ENCODE results near the gene ATP1B1.

Gene ATP1B1

DNA sequence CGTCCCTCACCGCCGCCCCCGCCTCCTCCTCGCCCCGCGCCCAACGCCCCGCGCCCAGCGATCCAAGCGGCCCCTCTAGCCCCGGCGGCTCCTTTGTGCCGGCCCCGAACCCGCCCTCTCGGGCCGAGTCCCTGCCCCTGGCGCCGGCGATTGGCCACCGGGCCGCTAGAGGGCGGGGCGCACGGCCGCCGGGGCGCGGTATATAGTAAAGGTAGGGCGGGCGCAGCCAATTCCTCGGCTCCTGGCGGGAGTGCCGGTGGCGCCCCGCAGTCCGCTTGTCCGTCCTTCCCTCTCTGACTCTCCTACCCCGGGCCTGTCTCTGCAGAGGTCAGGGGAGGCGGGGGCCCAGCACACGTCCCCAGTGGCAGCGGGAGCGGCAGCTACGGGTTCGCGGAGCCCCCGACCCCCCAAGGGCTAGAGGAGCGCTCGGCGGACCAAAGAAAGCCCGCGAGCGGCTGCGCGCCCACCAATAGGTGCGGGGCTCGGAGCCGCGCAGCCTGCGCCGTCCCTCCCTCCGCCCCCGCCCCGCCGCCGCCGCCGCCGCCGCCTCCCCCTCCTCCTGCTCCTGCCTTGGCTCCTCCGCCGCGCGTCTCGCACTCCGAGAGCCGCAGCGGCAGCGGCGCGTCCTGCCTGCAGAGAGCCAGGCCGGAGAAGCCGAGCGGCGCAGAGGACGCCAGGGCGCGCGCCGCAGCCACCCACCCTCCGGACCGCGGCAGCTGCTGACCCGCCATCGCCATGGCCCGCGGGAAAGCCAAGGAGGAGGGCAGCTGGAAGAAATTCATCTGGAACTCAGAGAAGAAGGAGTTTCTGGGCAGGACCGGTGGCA lies at the start of gene ATP1B1:
Gene ATP1B1 (plus strand): TSS at position 596 of the 826 bp plus-strand sequence. CDS start 140 bp downstream, at position 736.
- peaks cover 55% of the 10 kb centered on the region for H3K4me1 ChIP-seq (ENCODE audit: control insufficient read depth, insufficient read depth, low read length)

DNA sequence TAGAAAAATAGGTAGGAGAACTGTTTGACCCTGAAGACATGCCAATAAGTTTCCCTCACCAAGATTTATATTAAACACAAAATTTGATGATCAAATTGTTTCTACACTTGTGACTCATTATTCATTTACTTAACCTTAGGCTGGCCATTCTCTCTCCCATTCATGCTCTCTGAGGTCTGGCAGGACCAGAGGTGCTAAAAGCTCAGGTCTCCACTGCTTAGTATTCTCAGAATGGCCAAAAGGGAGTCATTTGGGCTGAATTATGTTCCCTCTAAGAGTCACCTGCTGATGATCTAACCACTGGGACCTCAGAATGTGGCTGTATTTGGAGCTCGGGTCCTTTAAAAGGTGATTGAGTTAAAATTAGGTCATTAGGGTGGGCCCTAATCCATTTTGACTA lies 47.1 kb upstream of the ATP1B1 start:
- no peaks in the 10 kb centered on the region for H3K36me3 ChIP-seq (ENCODE audit: control insufficient read depth, insufficient read depth, low read length)
- H3K27me3 ChIP-seq (ENCODE audit: control insufficient read depth, insufficient read depth, low read length): no peaks in the 10 kb centered on the region
- peaks cover 3% of the 10 kb centered on the region; the same call in 1 of the 2 replicates for H3K9me3 ChIP-seq (ENCODE audit: control insufficient read depth, insufficient read depth, low read length)
- no peak overlapping the region for H3K4me3 ChIP-seq (ENCODE audit: low read depth, low read length)
- H3K27ac ChIP-seq (ENCODE audit: low read depth, low read length): no peak overlapping the region
- no peak overlapping the region for H3K9ac ChIP-seq (ENCODE audit: low read depth, low read length)
- peaks cover 6% of the 10 kb centered on the region; the same call in 1 of the 2 replicates for H3K4me1 ChIP-seq (ENCODE audit: control insufficient read depth, insufficient read depth, low read length)

More for the DNA sequence above, at the start of gene ATP1B1:
- Histone ChIP-seq H3K27me3 (ENCODE audit: control insufficient read depth, insufficient read depth, low read length) (peaks cover 15% of the 10 kb centered on the region; the same call in 1 of the 2 replicates), H3K9me3 (ENCODE audit: control insufficient read depth, insufficient read depth, low read length) (no peaks in the 10 kb centered on the region), H3K9ac (ENCODE audit: low read depth, low read length) (peak within 1 kb of the TSS; percentile 86), H3K4me3 (ENCODE audit: low read depth, low read length) (peak within 1 kb of the TSS; percentile 93), H3K27ac (ENCODE audit: low read depth, low read length) (peak within 1 kb of the TSS; percentile 92), H3K36me3 (ENCODE audit: control insufficient read depth, insufficient read depth, low read length) (peaks cover under 1% of the 10 kb centered on the region; the same call in 1 of the 2 replicates)

DNA sequence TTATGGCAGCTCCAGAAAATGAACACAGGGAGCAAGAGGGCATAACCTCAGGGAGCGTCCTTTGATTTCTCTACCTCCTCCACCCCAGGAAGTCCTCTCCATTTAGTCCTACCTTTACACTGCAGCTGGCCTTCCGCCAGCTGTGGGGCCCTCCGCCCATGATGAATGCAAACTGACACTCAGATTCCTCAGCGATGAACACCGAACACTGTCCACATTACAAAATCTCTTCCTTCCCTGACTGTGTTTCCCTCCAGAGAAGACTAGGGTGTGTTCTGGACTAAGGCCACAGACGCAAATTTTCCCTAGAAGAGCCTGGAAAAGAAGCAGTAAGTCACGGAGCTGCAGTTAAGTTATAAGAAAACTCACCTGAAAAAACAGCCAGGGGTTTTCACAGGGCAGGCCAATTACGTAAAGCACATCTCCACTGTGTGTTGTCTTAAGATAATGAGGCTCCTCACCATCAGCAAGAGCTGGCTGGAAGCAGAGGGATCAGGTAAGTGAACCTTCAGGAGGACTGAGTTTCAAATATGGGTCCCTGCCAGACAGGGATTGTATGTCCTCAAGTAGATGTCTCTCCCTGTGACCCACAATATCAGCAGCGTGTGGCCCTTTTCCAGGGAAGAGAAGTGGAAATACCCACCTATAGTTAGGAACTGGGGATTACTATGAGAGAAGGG lies 46.3 kb upstream of the ATP1B1 start:
- Histone ChIP-seq H3K4me1 (ENCODE audit: control insufficient read depth, insufficient read depth, low read length) (peaks cover 6% of the 10 kb centered on the region; the same call in 1 of the 2 replicates), H3K9me3 (ENCODE audit: control insufficient read depth, insufficient read depth, low read length) (peaks cover 3% of the 10 kb centered on the region; the same call in 1 of the 2 replicates), H3K27me3 (ENCODE audit: control insufficient read depth, insufficient read depth, low read length) (no peaks in the 10 kb centered on the region), H3K4me3 (ENCODE audit: low read depth, low read length) (no peak overlapping the region), H3K9ac (ENCODE audit: low read depth, low read length) (no peak overlapping the region), H3K36me3 (ENCODE audit: control insufficient read depth, insufficient read depth, low read length) (no peaks in the 10 kb centered on the region), H3K27ac (ENCODE audit: low read depth, low read length) (no peak overlapping the region)

DNA sequence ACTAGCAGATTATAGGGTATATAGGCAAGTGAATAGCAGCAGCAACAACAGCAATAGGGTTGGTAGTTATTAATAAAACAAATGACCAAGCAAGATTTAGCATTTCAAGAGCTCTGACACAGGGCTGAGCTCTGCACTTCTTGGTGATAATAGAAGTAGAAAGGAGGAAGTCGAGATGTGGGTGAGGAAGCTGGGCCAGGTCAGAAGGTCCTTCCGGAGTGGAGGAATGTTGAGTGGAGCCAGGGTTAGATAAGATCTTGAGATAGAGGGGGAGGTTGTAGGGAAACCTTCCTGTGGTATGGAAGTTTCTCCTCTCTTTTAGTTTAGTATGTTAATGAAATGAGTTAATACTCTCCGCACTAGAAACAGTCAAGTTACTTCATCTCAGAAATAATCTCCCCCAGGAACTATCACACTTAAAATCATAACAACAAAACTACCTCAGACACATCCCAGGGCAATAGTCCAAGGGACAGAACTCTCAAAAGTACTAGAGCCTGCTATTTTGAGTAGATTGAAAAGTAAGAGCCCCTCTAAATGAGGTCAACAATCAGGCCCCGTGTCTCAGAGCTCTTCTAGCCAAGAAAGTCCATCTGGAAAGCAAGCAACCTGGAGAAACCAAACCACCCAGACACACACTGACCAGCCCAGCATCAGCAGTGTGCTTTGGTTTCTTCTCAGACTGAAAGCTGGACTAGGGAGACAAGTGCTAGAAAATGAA lies 45.4 kb upstream of the ATP1B1 start:
- H3K27me3 ChIP-seq (ENCODE audit: control insufficient read depth, insufficient read depth, low read length): no peaks in the 10 kb centered on the region
- peaks cover 6% of the 10 kb centered on the region; the same call in 1 of the 2 replicates for H3K4me1 ChIP-seq (ENCODE audit: control insufficient read depth, insufficient read depth, low read length)
- peaks cover 3% of the 10 kb centered on the region; the same call in 1 of the 2 replicates for H3K9me3 ChIP-seq (ENCODE audit: control insufficient read depth, insufficient read depth, low read length)
- no peaks in the 10 kb centered on the region for H3K36me3 ChIP-seq (ENCODE audit: control insufficient read depth, insufficient read depth, low read length)
- H3K9ac ChIP-seq (ENCODE audit: low read depth, low read length): no peak overlapping the region
- no peak overlapping the region for H3K4me3 ChIP-seq (ENCODE audit: low read depth, low read length)
- no peak overlapping the region for H3K27ac ChIP-seq (ENCODE audit: low read depth, low read length)

DNA sequence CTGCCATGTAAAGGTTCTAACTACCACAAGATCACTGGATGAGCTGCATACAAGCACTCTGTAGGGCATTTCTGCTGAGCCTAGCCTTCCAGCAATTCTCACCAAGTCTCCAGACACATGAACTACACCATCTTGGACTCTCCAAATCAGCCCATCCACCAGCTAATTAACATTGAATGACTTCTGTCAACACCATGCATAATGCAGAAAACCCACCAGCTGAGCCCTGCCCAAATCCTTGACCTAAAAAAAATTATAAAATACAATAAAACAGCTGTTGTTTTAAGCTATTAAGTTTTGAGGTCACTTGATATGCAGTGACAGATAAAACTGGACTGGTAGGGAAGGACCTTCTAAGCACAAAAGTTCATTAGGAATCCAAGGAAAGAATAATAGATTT lies 44.3 kb upstream of the ATP1B1 start:
- Histone ChIP-seq H3K4me1 (ENCODE audit: control insufficient read depth, insufficient read depth, low read length) (no peaks in the 10 kb centered on the region), H3K9me3 (ENCODE audit: control insufficient read depth, insufficient read depth, low read length) (peaks cover 3% of the 10 kb centered on the region; the same call in 1 of the 2 replicates), H3K9ac (ENCODE audit: low read depth, low read length) (no peak overlapping the region), H3K4me3 (ENCODE audit: low read depth, low read length) (no peak overlapping the region), H3K36me3 (ENCODE audit: control insufficient read depth, insufficient read depth, low read length) (no peaks in the 10 kb centered on the region), H3K27ac (ENCODE audit: low read depth, low read length) (no peak overlapping the region), H3K27me3 (ENCODE audit: control insufficient read depth, insufficient read depth, low read length) (no peaks in the 10 kb centered on the region)

DNA sequence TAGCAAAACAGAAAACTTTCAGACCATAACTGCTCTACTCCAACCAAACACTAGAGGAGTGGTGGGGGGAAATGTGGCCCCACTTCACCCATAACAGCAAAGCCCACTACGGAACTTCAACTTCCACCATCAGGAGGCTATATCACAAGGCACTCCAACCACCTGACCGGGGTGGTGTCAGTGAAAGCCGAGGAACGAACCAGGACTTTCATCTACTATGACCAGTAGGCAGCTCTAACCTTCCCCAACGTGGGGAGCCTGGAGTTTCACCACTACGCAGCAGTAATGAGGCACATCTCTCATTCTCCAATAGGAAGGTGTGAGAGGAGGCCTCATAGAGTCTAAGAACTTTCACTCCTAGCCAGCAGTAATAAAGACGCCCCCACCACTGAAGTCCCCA lies 42.4 kb upstream of the ATP1B1 start:
- Histone ChIP-seq H3K4me3 (ENCODE audit: low read depth, low read length) (no peak overlapping the region), H3K9me3 (ENCODE audit: control insufficient read depth, insufficient read depth, low read length) (peaks cover 3% of the 10 kb centered on the region; the same call in 1 of the 2 replicates), H3K27me3 (ENCODE audit: control insufficient read depth, insufficient read depth, low read length) (no peaks in the 10 kb centered on the region), H3K27ac (ENCODE audit: low read depth, low read length) (no peak overlapping the region), H3K4me1 (ENCODE audit: control insufficient read depth, insufficient read depth, low read length) (no peaks in the 10 kb centered on the region), H3K36me3 (ENCODE audit: control insufficient read depth, insufficient read depth, low read length) (no peaks in the 10 kb centered on the region), H3K9ac (ENCODE audit: low read depth, low read length) (no peak overlapping the region)

DNA sequence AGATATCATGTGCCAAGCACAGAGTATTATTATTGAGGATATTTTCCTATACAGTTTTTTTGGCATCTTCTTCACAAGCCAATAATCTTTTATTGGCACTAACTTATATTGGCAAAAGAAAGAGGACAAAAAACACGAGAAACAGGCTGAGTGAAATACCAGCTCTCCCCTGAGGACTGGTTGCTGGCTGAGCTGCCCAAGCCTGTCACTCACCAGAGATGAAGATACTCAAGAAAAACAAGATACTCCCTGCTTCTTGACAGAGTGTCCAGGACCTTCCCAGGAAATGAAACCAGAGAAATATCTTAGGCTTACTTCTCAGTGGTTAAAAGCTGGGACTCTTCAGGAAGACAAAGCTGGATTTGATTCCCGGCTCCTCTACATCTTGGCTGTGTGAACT lies 35.9 kb upstream of the ATP1B1 start:
- Histone ChIP-seq H3K27me3 (ENCODE audit: control insufficient read depth, insufficient read depth, low read length) (no peaks in the 10 kb centered on the region), H3K9me3 (ENCODE audit: control insufficient read depth, insufficient read depth, low read length) (no peaks in the 10 kb centered on the region; the same call in 1 of the 2 replicates), H3K4me3 (ENCODE audit: low read depth, low read length) (no peak overlapping the region), H3K27ac (ENCODE audit: low read depth, low read length) (no peak overlapping the region), H3K4me1 (ENCODE audit: control insufficient read depth, insufficient read depth, low read length) (no peaks in the 10 kb centered on the region), H3K36me3 (ENCODE audit: control insufficient read depth, insufficient read depth, low read length) (no peaks in the 10 kb centered on the region), H3K9ac (ENCODE audit: low read depth, low read length) (no peak overlapping the region)

DNA sequence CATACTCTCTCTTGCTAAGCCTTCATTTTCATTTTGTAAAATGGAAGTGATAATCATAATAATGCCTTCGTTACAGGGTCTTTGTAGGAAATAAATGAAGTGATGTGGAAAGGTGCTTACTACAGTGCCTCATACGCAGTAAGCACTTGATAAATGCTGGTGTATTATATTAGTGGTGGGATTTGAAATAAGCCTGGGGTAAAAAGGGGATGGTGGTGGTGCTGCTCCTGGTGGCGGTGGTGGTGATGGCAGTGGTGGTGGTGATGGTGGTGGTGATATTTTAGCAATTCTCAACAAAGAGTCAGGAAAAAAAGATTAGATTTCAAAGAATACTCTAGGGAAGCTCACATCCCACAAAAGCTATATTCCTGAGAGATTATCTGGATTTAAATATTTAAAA lies 35.5 kb upstream of the ATP1B1 start:
- H3K4me1 ChIP-seq (ENCODE audit: control insufficient read depth, insufficient read depth, low read length): no peaks in the 10 kb centered on the region
- H3K36me3 ChIP-seq (ENCODE audit: control insufficient read depth, insufficient read depth, low read length): no peaks in the 10 kb centered on the region
- no peak overlapping the region for H3K27ac ChIP-seq (ENCODE audit: low read depth, low read length)
- no peaks in the 10 kb centered on the region for H3K27me3 ChIP-seq (ENCODE audit: control insufficient read depth, insufficient read depth, low read length)
- no peak overlapping the region for H3K4me3 ChIP-seq (ENCODE audit: low read depth, low read length)
- no peaks in the 10 kb centered on the region; the same call in 1 of the 2 replicates for H3K9me3 ChIP-seq (ENCODE audit: control insufficient read depth, insufficient read depth, low read length)
- H3K9ac ChIP-seq (ENCODE audit: low read depth, low read length): no peak overlapping the region

DNA sequence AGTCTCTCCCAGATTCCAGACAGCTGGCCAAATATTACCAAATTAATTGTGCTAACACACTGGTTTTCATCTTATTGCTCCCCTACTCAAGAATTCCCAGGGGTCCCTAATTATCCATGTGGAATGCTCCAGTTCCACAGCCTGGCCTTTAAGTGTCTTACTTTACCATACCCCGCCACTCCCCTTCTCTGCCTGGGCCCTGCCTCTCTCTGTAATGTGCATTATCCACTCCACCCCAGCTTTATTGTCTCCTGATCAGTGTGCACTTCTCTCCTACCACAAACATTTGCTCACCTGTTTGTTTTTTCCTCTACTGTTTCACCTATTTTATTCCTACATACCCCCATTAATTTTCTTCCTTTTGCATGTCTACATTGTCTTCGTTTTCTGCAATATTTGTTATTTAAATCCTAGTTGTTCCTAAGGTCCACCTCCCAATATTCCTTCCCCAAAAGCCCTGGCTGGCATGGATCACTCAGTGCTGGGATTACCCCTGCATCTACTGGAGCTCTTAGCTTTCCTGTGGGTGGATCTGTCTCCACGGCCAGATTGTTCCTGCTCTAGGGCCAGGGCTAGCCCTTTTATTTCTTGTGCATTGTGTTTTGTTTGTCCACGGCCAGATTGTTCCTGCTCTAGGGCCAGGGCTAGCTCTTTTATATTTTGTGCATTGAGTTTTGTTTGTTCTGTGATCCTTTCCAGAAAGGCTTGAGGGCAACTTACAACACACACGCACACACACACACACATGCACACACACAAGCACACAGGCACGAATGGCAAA lies 33.4 kb upstream of the ATP1B1 start:
- Histone ChIP-seq H3K36me3 (ENCODE audit: control insufficient read depth, insufficient read depth, low read length) (no peaks in the 10 kb centered on the region), H3K4me1 (ENCODE audit: control insufficient read depth, insufficient read depth, low read length) (peaks cover 11% of the 10 kb centered on the region; the same call in 1 of the 2 replicates), H3K9ac (ENCODE audit: low read depth, low read length) (no peak overlapping the region), H3K4me3 (ENCODE audit: low read depth, low read length) (no peak overlapping the region), H3K9me3 (ENCODE audit: control insufficient read depth, insufficient read depth, low read length) (no peaks in the 10 kb centered on the region), H3K27ac (ENCODE audit: low read depth, low read length) (no peak overlapping the region), H3K27me3 (ENCODE audit: control insufficient read depth, insufficient read depth, low read length) (no peaks in the 10 kb centered on the region)

Measured in HUES48 (cell line).